A549 (cell line): Measurements from ENCODE around the gene PRKRIP1. TPM values are rescaled to one million over a fixed set of nuclear protein-coding genes. Genes with fewer than 3 reads are reported as not detected.

Experiments used
- ATAC-seq, 2 experiments: fragments of 200-7000 bp in 1 of 2; fragments of >200 bp in 1 of 2; cut with Nextera tagmentation in 1 of 2; cut with Tn5 transposase in 1 of 2; 3 replicates each; pipeline versions ENCODE4 v1.8.0 to v1.9.1; 2018 to 2020; ENCODE audit warnings: mild to moderate bottlenecking in 1 of 2, moderate library complexity in 1 of 2
- CTCF ChIA-PET: fragments of 300-600 bp; sonication (Branson Sonifier 250); formaldehyde crosslinking; extraction: SDS; loops from one replicate; lab custom pipeline; 2021; ENCODE audit warnings: antibody characterized with exemption, inconsistent platforms; lab: Yijun Ruan, JAX
- POLR2A ChIA-PET: fragments of 350-600 bp; formaldehyde crosslinking; extraction: SDS; loops from one replicate; lab custom pipeline; 2021; ENCODE audit warnings: antibody characterized with exemption, inconsistent platforms; lab: Yijun Ruan, JAX
- DNase-seq, 2 experiments: peaks; one replicate each; pipeline versions ENCODE4 v3.0.0 to v3.0.0-alpha.2; 2011 to 2016; ENCODE audit warnings: low read depth in 1 of 2, low spot score in 1 of 2
- FAIRE-seq: peaks from 2 replicates; lab custom pipeline; 2011; peaks lifted over from hg19 to GRCh38; lab: Jason Lieb, UNC
- H3K27ac ChIP-seq, 2 experiments: fragments of >200 bp; sonication (Bioruptor Twin); formaldehyde crosslinking; 3 replicates each; pipeline ENCODE4 v1.5.1; 2016 to 2017
- H3K4me1 ChIP-seq: fragments of >200 bp; sonication (Bioruptor Twin); formaldehyde crosslinking; 3 replicates; pipeline ENCODE4 v1.6.1; 2016
- H3K4me2 ChIP-seq: fragments of >200 bp; sonication (Bioruptor Twin); formaldehyde crosslinking; 3 replicates; pipeline ENCODE4 v1.6.1; 2016
- H3K4me3 ChIP-seq: fragments of >200 bp; sonication (Bioruptor Twin); formaldehyde crosslinking; 3 replicates; pipeline ENCODE4 v1.5.1; 2016
- H3K9me3 ChIP-seq: fragments of >200 bp; sonication (Bioruptor Twin); formaldehyde crosslinking; 3 replicates; pipeline ENCODE4 v1.6.1; 2016
- ATOH8 ChIP-seq: fragments of 250-450 bp; sonication (Bioruptor Pico); IDR thresholded peaks from 2 replicates; pipeline ENCODE4 v1.5.0; 2020; ENCODE audit warnings: low read depth, mild to moderate bottlenecking, moderate library complexity
- BCL3 ChIP-seq: fragments of >200 bp; sonication (Bioruptor Twin); formaldehyde crosslinking; IDR thresholded peaks from 3 replicates; pipeline ENCODE4 v1.6.1; 2016
- CBX2 ChIP-seq: fragments of 200-600 bp; sonication (generic); IDR thresholded peaks from 2 replicates; pipeline ENCODE4 v1.6.1; 2016; ENCODE audit warnings: low read depth, mild to moderate bottlenecking, borderline replicate concordance
- CEBPB ChIP-seq, 2 experiments: fragments of >200 bp in 1 of 2; sonication (Bioruptor Twin) in 1 of 2; formaldehyde crosslinking in 1 of 2; IDR thresholded peaks; 2 replicates each; pipeline ENCODE4 v1.6.1; 2012 to 2016
- CHD4 ChIP-seq: fragments of 200-600 bp; sonication (generic); IDR thresholded peaks from 2 replicates; pipeline ENCODE4 v1.6.1; 2016; ENCODE audit warnings: antibody characterized with exemption, mild to moderate bottlenecking, borderline replicate concordance
- EHMT2 ChIP-seq: fragments of 200-600 bp; sonication (generic); IDR thresholded peaks from 2 replicates; pipeline ENCODE4 v1.6.1; 2016; ENCODE audit warnings: antibody characterized with exemption, low read depth, mild to moderate bottlenecking, moderate library complexity
- ELK1 ChIP-seq: fragments of 150-350 bp; IDR thresholded peaks from 2 replicates; pipeline ENCODE4 v1.6.1; 2014; ENCODE audit warnings: low read depth, mild to moderate bottlenecking, low read length
- FOSB ChIP-seq: fragments of 250-450 bp; sonication (Bioruptor Pico); IDR thresholded peaks from 2 replicates; pipeline ENCODE4 v1.5.0; 2020; ENCODE audit warnings: mild to moderate bottlenecking, moderate library complexity
- FOSL2 ChIP-seq, 2 experiments: fragments of 450-650 bp in 1 of 2; fragments of >200 bp in 1 of 2; sonication (Bioruptor Twin) in 1 of 2; formaldehyde crosslinking; IDR thresholded peaks; 2 replicates each; pipeline versions ENCODE4 v1.5.0 to v1.6.1; 2016 to 2020; ENCODE audit warnings: mild to moderate bottlenecking in 1 of 2, moderate library complexity in 1 of 2
- HDAC2 ChIP-seq: fragments of 200-600 bp; sonication (generic); IDR thresholded peaks from 2 replicates; pipeline ENCODE4 v1.6.1; 2016
- HES2 ChIP-seq: fragments of >200 bp; sonication (Bioruptor Twin); formaldehyde crosslinking; IDR thresholded peaks from 2 replicates; pipeline ENCODE4 v1.6.1; 2016
- HOXB13 ChIP-seq: fragments of 250-450 bp; sonication (Bioruptor Pico); IDR thresholded peaks from 2 replicates; pipeline ENCODE4 v1.5.0; 2020; ENCODE audit warnings: low read depth, mild to moderate bottlenecking, moderate library complexity
- MAX ChIP-seq: IDR thresholded peaks from 2 replicates; pipeline ENCODE4 v1.6.1; 2012
- NFE2L2 ChIP-seq: fragments of 150-350 bp; conservative IDR thresholded peaks from 2 replicates; pipeline ENCODE4 v1.6.1; 2014; ENCODE audit warnings: low read length
- NPAS2 ChIP-seq: fragments of 250-450 bp; sonication (Bioruptor Pico); IDR thresholded peaks from 2 replicates; pipeline ENCODE4 v1.8.0; 2022; ENCODE audit warnings: mild to moderate bottlenecking, moderate library complexity, borderline replicate concordance
- NR3C1 ChIP-seq: fragments of >200 bp; sonication (Bioruptor Twin); formaldehyde crosslinking; IDR thresholded peaks from 3 replicates; pipeline ENCODE4 v1.6.1; 2017
- PBX3 ChIP-seq: IDR thresholded peaks from 2 replicates; pipeline ENCODE4 v1.6.1; 2012
- POLR2A ChIP-seq: IDR thresholded peaks from 2 replicates; pipeline ENCODE4 v1.6.1; 2012; ENCODE audit warnings: mild to moderate bottlenecking, low read length
- POLR2AphosphoS2 ChIP-seq: conservative IDR thresholded peaks from 2 replicates; pipeline ENCODE4 v1.6.1; 2012; ENCODE audit warnings: low read length, improper control_type of control experiment, inconsistent platforms
- RCOR1 ChIP-seq: fragments of 150-350 bp; IDR thresholded peaks from 2 replicates; pipeline ENCODE4 v1.6.1; 2014; ENCODE audit warnings: antibody characterized with exemption, low read length, low read depth
- RNF2 ChIP-seq: fragments of 200-600 bp; sonication (generic); IDR thresholded peaks from 2 replicates; pipeline ENCODE4 v1.6.1; 2016; ENCODE audit warnings: low read depth, mild to moderate bottlenecking, antibody characterized with exemption, moderate library complexity, borderline replicate concordance
- TFCP2L1 ChIP-seq: fragments of 250-450 bp; sonication (Bioruptor Pico); IDR thresholded peaks from 2 replicates; pipeline ENCODE4 v1.5.0; 2021; ENCODE audit warnings: mild to moderate bottlenecking
- TP53 ChIP-seq: fragments of 250-450 bp; sonication (Bioruptor Pico); IDR thresholded peaks from 2 replicates; pipeline ENCODE4 v1.5.0; 2021; ENCODE audit warnings: mild to moderate bottlenecking, moderate library complexity
- ZC3H11A ChIP-seq: fragments of 450-650 bp; IDR thresholded peaks from 2 replicates; pipeline ENCODE4 v1.6.1; 2014; ENCODE audit warnings: antibody characterized with exemption, mild to moderate bottlenecking
- ZFP36 ChIP-seq: fragments of 450-650 bp; IDR thresholded peaks from 2 replicates; pipeline ENCODE4 v1.6.1; 2014; ENCODE audit warnings: borderline replicate concordance; ENCODE audit not compliant: partially characterized antibody
- WGBS: methylation state at CpG from one replicate; pipeline ENCODE4 v1.1.6; 2017; ENCODE audit errors: missing lambda C conversion rate; 5-methylcytosine and 5-hydroxymethylcytosine counted together
- polyA plus RNA-seq, 4 experiments: library from polyadenylated mRNA; depleted of rRNA in 3 of 4; stranded (reverse); fragments of >200 nt; fragmentation: RNase III in 1 of 4; extraction: RNeasy Plus Mini Kit Qiagen cat#74134 plus additional on column Dnase treatment in 1 of 4; gene quantifications; 2 replicates in 3 of 4; 3 replicates in 1 of 4; pipeline ENCODE4 v1.2.3, GENCODE V29; 2011 to 2017

The PRKRIP1 gene
- polyA plus RNA-seq, 2 of the 4 experiments (the other 2 are of a cell fraction): 15.4 to 24.1 TPM

- no peak for ATAC-seq
- POLR2A ChIA-PET: no interaction called here
- no peak overlapping the region for H3K27ac ChIP-seq
- no peak for FAIRE-seq
- TF ChIP-seq MAX (no peak), NPAS2 (CRISPR knock-in tag) (no peak), ZFP36 (no peak), ATOH8 (no peak), BCL3 (no peak), HDAC2 (no peak), EHMT2 (no peak), ZC3H11A (no peak), FOSB (CRISPR knock-in tag) (no peak), ELK1 (no peak), TFCP2L1 (CRISPR knock-in tag) (no peak), CBX2 (no peak), TP53 (no peak), PBX3 (no peak), HES2 (no peak)
- no peak overlapping the region for H3K4me3 ChIP-seq
- CTCF ChIA-PET: interaction anchor here (1.0 to 3.0 kb wide), 3 partner anchors 14 to 40 kb away, joined by 4 to 10 read pairs (median 6); no protein-coding TSS in a partner anchor
- WGBS: 97% methylated on average over 6 of the region's 6 CpGs
- DNase-seq: no peak
- no peaks in the 10 kb centered on the region for H3K9me3 ChIP-seq
- no peaks in the 10 kb centered on the region for H3K4me1 ChIP-seq
- no peak overlapping the region for H3K4me2 ChIP-seq
Measured at GRCh38 chr7:102452451-102452850, 56.3 kb downstream of the PRKRIP1 start.

- ATAC-seq: no peak
- no peak for FAIRE-seq
- ChIA-PET CTCF (interaction anchor here (1.3 kb wide), 1 partner anchor 14 kb away, joined by 6 read pairs; no protein-coding TSS in a partner anchor), POLR2A (no interaction called here)
- Histone ChIP-seq H3K4me3 (no peak overlapping the region), H3K27ac (no peak overlapping the region), H3K9me3 (no peaks in the 10 kb centered on the region), H3K4me2 (no peak overlapping the region), H3K4me1 (no peaks in the 10 kb centered on the region)
- DNase-seq: no peak
- 84% methylated on average over 7 of the region's 7 CpGs for WGBS
- no peak for TF ChIP-seq POLR2AphosphoS2
- TF ChIP-seq PBX3: no peak
- TF ChIP-seq HOXB13 (CRISPR knock-in tag): no peak
- no peak for TF ChIP-seq ELK1
- no peak for TF ChIP-seq NR3C1
- TF ChIP-seq ZC3H11A: no peak
- no peak for TF ChIP-seq CHD4
- no peak for TF ChIP-seq NFE2L2
- TF ChIP-seq TP53: no peak
- no peak for TF ChIP-seq RCOR1
- TF ChIP-seq CEBPB (IDR thresholded peaks at IDR 0.05): no peak
- TF ChIP-seq RNF2: no peak
- TF ChIP-seq POLR2A: no peak
- TF ChIP-seq CBX2: no peak
- no peak for TF ChIP-seq FOSL2 (IDR thresholded peaks at IDR 0.05)
- no peak for TF ChIP-seq FOSL2 (CRISPR knock-in tag; IDR thresholded peaks at IDR 0.05)
Measured at GRCh38 chr7:102453319-102453718, 57.2 kb downstream of the PRKRIP1 start.
